Subcutaneous adipose tissue (tissue), 4 donors: ENCODE results near the gene ELAVL1. TPM values are rescaled to one million over a fixed set of nuclear protein-coding genes. Genes with fewer than 3 reads are reported as not detected.

Experiments
- CTCF ChIP-seq: fragments of 450-650 bp; IDR thresholded peaks from one replicate; pipeline ENCODE4 v1.5.1; 2016; ENCODE audit warnings: low read depth, mild to moderate bottlenecking, control low read depth, antibody characterized with exemption, moderate library complexity
- total RNA-seq, 4 donors: library from RNA; depleted of rRNA; stranded (reverse); fragments of >200 nt; gene quantifications; one replicate each; pipeline ENCODE4 v1.1.0, GENCODE V29; 2016

The ELAVL1 gene
- total RNA-seq, 4 donors from 2014 or later: 17.8 to 30.7 (median 26.1) TPM

- no peak for TF ChIP-seq CTCF
These were observed 51.9 kb downstream of the ELAVL1 start for GRCh38 chr19:7953576-7953975.

- TF ChIP-seq CTCF: no peak
These were observed 52.4 kb downstream of the ELAVL1 start for GRCh38 chr19:7953060-7953459.

- no peak for TF ChIP-seq CTCF
These were observed 57.5 kb downstream of the ELAVL1 start for GRCh38 chr19:7947939-7948338.

- TF ChIP-seq CTCF: no peak
These were observed 61.2 kb downstream of the ELAVL1 start for GRCh38 chr19:7944177-7944761.

GRCh38 chr19:7943444-7944176 lies 61.8 kb downstream of the ELAVL1 start, which contains the start of gene TIMM44:
Gene TIMM44, minus strand, starts transcription at chr19:7943666. Its CDS starts 15 bp downstream, at chr19:7943651.
- no peak for TF ChIP-seq CTCF

GRCh38 chr19:7942981-7943443 lies 62.4 kb downstream of the ELAVL1 start:
- TF ChIP-seq CTCF: no peak

- TF ChIP-seq CTCF: no peak
These were observed 63.4 kb downstream of the ELAVL1 start for GRCh38 chr19:7941895-7942596.
